RPMI8226 (cell line): ENCODE results near the gene SNX3.

ENCODE experiments used
- DNase-seq: peaks from one replicate; pipeline ENCODE4 v3.0.0-alpha.2; 2015

The SNX3 gene

DNA sequence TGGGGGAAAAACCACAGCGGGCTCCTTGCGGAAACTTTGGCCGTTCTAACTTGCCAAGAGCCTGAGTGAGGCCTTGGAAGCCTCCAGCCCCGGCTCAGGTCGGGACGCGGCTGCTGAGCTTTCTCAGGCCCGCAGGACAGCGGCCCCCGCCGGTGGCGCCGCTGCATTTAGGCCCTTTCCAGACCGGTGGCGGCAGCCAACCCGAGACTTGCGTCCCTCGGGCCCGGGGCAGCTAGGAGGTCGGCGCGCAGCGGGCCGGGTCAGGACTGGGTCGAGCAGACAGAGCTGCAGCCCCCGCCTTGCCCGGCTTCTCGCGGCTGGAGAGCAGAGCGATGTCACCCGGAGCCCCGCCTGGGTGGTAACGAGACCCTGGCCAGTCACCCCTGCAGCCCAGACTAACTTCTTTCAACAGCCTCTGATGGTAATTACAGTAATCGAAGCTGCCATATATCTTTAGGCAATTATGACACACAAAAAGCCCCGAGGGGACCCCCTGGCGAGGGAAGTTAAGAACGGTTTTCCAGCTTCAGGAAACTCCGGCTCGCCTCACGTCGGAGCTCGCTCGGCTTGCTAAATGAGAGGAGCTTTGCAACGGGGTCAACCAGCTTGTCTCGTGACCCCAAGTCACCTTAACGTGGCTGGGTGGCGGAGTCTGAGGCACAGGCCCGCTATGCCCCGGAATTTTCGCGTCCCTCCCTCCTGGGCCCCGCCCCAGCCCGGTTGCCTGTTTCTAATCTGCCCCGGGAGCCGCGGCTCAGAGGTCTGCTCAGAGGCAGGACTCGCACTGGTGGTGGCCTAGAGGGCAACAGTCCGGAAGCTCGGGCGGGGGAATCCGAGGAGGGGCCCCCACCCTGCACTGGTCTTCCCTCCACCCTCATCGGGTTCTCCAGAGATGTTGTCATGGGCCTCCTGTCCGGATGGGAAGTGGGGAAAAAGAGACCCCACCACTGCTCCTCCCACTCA is 92.1 kb downstream of the SNX3 start:
- DNase-seq: peak; percentile 38

- no peak for DNase-seq
Observed at GRCh38 chr6:108168090-108168463, 92.8 kb downstream of the SNX3 start.

GRCh38 chr6:108167449-108168089 is 93.3 kb downstream of the SNX3 start:
- no peak for DNase-seq

DNA sequence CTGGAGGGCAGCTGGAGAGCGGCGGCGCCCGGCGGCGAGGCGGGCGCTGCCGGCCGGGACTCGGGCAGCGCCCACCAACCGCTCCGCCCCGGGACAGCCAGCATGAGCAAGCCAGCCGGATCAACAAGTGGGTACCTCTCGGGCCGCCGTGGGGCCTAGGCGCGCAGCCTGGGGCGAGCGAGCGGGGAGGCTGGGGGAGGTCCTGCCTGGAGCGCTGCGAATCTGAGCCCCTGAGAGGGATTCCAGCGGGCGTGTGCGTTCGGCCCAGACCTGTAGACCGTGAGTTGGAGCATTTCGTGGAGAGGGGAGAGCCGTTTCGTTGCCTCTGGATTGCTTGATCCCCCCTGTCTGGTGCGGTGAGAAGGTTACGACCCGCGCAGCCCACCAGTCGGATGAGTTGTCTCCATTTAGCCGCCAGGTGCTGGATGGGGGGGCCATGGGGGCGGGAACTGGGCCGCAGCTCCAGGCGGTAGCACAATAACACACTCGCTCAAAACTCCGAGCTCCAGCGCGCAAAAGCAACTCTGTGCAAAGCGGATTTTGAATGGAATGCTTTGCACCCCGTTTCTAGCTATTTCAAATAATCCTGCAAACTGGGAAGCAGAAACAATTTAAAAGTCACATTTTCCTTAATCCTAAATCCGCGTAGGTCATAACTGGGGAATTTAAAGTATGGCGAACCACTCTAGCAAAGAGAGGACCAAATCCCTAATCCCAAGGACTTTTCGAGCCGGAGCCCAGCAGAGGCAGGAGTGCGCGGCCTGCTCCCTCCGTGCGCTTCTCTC is 94.0 kb downstream of the SNX3 start:
- no peak for DNase-seq

DNA sequence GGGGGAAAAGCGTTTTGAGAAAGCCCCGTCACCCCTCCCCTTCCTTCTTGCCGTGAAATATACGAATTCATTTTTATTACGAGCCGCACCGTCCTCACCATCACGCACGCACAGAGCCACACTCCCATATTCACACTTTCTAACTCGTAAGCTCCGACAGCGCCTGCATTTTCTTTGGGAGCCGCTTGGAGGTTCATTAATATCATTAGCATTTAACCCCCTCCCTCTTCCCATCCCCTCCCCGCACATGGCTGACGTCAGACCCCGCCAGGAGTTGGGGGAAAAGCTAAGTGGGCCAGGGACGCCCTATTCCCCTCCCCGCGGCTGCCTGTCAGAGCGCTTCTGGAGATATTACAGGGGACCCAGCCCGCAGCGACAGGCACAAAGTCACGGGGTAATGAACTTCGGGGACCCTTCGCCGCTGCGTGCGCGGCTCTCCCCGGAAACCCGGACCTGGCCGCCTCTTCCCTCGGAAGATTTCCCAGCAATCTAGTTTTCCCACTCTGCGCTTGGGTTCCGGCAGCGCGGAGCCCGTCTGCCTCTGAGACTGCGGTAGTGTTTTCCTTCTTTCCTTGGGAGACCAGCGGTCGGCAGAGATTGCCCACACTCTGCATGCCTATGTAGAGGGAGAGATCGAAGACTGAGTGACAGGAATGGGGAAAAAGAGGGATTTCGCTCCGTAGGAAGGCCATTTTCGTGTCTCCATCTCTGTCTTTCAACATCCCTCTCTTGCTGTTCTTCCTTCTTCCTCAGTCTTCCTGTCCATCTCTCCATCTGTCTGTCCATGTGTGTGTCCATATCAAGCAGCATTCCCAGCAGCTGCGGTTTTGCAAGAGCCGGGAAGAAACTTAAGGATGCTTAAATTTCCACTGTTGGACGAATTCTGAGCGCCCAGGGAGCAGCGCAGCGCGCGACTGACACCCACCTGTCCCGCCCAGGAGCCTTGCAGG is 94.9 kb downstream of the SNX3 start, which contains the start of gene NR2E1:
Gene NR2E1 (plus strand): TSS at position 309 of the 950 bp plus-strand sequence. CDS start 744 bp downstream, outside the sequence.
- DNase-seq: no peak

DNA sequence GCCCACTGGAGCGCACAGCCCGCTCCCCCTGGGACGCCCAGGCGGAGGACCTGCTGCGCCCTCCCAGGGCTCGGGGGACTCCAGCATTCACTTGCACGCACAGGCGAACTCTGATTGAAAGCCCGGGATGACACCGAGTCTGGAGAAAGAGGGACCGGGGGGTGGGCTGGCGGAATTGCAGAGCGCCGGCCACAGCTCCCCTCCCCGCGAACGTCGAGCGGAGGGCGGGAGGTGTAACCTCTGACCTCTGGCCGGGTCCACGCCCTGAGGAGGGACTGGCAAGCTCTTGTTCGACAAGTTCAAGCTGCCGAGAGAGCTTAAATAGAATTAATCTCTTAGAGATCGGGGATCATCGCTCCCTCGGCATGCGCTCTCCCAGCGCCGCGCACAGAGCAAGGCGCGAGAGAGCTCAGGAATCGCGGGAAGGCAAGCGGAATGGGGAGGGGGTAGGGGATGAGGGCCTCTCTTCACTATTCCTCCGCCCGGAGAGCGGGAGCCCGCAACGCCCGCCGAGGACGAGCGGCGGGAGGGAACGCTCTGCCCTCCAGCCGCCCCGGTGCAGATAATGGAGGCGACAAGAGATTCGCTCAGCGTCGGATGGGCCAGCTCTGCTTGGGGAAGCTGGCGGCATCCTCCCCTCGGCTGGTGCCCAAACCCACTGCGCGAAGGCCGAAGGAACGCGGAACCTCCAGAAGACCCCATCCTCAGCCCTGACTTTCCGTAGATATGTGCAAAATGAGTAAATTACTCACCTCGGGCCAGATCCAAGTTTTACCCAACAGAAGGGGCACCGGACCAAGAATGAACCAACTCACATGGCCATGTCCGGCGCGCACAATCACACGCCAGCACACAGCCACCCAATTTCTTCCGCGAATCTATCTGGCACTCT is 95.8 kb downstream of the SNX3 start:
- DNase-seq: no peak

DNA sequence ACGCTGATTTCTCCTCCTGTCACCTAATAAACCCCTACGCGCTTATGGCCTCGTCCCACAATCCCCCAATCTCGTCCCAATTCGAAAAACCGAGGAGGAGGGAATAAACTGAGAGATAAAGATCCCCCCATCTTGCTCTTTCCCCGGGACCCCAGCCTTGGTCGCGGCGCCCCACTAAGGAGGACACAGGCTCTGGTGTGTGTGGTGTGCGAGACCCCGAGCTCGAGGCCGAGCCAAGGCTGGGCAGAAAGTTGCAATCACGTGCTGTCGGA is 96.4 kb downstream of the SNX3 start:
- no peak for DNase-seq

DNA sequence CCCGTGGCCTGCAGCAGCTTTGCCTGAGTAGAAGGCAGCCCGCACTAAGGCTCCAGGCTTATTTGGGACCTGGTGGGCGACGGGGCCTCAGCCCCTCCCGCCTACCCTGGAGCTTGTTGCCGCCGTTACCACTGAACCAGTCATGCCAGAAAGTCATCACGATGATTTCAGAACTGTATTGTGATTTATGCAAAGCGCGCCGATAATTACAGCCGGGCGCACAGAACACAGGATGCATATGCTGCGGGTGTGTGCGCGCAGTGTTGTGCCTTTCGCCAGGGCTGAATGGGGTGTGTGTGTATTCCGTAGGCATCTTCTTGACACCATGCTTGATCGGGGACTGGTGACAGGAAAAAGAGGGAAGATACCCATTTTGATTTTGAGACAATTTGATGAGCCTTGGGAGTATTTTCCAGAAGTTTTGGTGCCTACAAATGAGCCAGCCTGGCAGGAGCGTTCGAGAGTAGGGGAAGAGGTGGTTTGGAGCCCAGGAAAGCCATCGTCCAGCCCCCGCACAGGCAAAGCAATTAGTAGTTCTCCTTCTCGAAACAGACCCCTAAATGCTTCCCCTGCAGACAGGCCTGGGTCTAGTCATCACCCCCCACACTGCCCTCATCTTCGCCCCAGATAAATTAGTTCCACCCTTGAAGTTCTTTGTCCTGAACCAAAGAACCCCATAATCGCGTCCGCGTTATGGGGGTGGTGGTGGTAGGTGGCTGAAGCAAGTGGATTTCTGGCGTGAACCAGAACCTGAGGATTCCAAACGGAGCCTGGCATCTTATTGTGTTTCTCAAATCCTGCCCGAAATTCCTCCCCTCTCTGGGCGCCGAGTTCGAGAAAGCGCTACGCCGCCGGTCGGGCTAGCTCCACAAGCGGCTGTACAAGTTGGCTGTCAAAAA is 96.9 kb downstream of the SNX3 start:
- no peak for DNase-seq

DNA sequence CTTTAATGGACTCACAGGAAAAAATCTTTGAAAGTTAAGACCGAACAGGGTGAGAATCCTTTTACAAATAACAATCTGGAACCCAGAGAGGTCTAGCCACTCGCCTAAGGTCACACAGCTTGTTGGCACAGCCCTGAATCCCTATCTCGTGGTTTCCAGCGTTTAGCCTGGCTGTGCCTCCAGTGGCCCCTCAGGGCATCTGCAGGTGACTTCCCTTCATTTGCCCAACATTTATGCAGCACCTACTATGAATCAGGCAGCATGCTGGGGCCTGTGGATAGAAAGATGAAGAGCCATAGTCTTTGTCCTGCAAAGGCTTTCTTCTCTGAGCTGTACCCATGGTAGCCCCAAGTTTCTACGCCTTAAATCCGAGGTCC is 97.6 kb downstream of the SNX3 start:
- DNase-seq: peak; percentile 21

GRCh38 chr6:108161724-108162282 is 99.0 kb downstream of the SNX3 start:
- no peak for DNase-seq
